ENCODE results near the gene PLCB3.
"Not testable (repeated sequence)": the region's sequence is repeated elsewhere in the genome, so short reads cannot be mapped to it uniquely, and the experiment has no call there.

PLCB3 gene

GRCh38 chr11:64244966-64245365, 6.4 kb upstream of the PLCB3 start:
- no peak for DNase-seq (ENCODE audit: low read depth in 1 of 2, low spot score in 1 of 2)
- Histone ChIP-seq H3K27ac (replicated peaks) (peak overlapping the region; percentile 93), H3K27me3 (ENCODE audit: insufficient read depth, poor library complexity, severe bottlenecking) (no peaks in the 10 kb centered on the region), H3K4me3 (replicated peaks; ENCODE audit: insufficient read depth, low read length) (peak overlapping the region; percentile 81)
- TF ChIP-seq CTCF (IDR thresholded peaks at IDR 0.05; ENCODE audit: insufficient read depth, low read length) = no peak
- TF ChIP-seq, protein P1, sequence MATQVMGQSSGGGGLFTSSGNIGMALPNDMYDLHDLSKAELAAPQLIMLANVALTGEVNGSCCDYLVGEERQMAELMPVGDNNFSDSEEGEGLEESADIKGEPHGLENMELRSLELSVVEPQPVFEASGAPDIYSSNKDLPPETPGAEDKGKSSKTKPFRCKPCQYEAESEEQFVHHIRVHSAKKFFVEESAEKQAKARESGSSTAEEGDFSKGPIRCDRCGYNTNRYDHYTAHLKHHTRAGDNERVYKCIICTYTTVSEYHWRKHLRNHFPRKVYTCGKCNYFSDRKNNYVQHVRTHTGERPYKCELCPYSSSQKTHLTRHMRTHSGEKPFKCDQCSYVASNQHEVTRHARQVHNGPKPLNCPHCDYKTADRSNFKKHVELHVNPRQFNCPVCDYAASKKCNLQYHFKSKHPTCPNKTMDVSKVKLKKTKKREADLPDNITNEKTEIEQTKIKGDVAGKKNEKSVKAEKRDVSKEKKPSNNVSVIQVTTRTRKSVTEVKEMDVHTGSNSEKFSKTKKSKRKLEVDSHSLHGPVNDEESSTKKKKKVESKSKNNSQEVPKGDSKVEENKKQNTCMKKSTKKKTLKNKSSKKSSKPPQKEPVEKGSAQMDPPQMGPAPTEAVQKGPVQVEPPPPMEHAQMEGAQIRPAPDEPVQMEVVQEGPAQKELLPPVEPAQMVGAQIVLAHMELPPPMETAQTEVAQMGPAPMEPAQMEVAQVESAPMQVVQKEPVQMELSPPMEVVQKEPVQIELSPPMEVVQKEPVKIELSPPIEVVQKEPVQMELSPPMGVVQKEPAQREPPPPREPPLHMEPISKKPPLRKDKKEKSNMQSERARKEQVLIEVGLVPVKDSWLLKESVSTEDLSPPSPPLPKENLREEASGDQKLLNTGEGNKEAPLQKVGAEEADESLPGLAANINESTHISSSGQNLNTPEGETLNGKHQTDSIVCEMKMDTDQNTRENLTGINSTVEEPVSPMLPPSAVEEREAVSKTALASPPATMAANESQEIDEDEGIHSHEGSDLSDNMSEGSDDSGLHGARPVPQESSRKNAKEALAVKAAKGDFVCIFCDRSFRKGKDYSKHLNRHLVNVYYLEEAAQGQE (IDR thresholded peaks at IDR 0.05; ENCODE audit: insufficient replicate concordance, low read depth) = no peak
- no peak for TF ChIP-seq GABPA (IDR thresholded peaks at IDR 0.05; ENCODE audit: low read depth)
- no peak for TF ChIP-seq POLR2AphosphoS5 (IDR thresholded peaks at IDR 0.05; ENCODE audit: low read depth)
- TF ChIP-seq SPI1 (IDR thresholded peaks at IDR 0.05; ENCODE audit: borderline replicate concordance, low read depth) = no peak

DNA sequence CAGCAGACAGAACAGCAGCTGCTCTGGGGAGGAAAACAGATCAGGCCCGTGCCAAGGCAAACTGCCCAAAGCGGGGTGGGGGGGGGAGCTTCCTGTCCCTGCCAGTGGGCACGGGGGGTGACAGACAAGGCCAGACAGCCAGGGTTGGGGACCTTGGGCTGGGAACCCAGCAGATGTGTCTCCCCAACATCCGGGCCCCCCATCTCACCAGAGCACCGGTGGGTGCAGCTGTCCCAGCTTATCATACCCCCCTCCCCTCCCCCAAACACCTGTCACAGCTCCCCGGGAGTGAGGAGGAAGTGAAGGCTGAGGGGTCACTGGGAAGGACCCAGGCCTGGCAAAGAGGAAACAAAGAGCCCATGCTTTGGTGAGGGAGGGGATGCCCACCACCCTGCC, 5.9 kb upstream of the PLCB3 start:
- no peaks in the 10 kb centered on the region for H3K27me3 ChIP-seq (ENCODE audit: insufficient read depth, poor library complexity, severe bottlenecking)
- peak overlapping the region; percentile 93 for H3K27ac ChIP-seq (replicated peaks)
- TF ChIP-seq SPI1 (IDR thresholded peaks at IDR 0.05; ENCODE audit: borderline replicate concordance, low read depth) (peak; percentile 61; the same call in 1 of the 2 replicates), POLR2AphosphoS5 (IDR thresholded peaks at IDR 0.05; ENCODE audit: low read depth) (peak; percentile 43; the same call in 1 of the 2 replicates), GABPA (IDR thresholded peaks at IDR 0.05; ENCODE audit: low read depth) (no peak)
- H3K4me3 ChIP-seq (replicated peaks; ENCODE audit: insufficient read depth, low read length) = peak overlapping the region; percentile 81
- DNase-seq (ENCODE audit: low read depth in 1 of 2, low spot score in 1 of 2) = peak in 1 of 2 experiments; percentile 52

DNA sequence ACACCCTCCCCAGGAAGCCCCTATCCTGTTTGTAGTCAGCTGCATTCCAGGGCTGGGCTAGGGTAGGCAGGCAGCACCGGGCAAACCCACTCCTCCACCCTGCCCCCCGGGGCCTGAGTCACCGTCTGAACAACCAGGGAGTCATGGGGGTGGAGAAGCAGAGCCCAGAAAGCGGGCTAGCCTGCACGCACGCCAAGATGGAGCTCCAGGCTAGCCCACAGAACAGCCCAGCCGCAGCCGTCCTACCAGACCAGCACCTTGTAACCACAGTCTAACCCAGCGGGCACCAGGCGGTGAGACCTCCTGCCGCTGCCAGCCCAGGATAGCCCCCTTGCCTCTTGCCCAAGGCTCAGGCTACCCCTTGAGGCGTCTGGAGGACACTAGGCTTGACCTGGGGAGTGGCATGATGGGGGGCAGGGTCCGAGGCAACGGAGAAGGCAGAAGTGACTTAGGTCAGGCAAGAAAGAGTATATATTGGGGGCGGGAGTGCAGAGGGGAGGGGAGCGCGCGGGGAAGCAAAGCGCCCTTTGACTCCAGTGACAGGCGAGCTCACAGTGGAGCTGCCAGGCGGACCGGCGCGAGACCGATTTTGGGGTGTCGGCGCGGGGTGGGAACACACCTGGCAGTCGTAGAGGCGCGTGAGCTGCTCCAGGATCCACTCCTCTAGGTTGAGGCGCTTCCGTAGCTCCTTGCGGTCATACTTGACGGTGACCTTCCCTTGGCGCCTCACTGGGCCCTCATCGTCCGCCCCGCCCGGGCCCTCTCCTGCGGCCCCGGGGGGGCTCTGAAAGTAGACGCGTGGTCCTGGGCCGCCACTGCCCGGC, 5.3 kb upstream of the PLCB3 start:
- DNase-seq (ENCODE audit: low read depth in 1 of 2, low spot score in 1 of 2) = peak in 1 of 2 experiments; percentile 75
- H3K27me3 ChIP-seq (ENCODE audit: insufficient read depth, poor library complexity, severe bottlenecking) = no peaks in the 10 kb centered on the region
- H3K4me3 ChIP-seq (replicated peaks; ENCODE audit: insufficient read depth, low read length) = peak overlapping the region; percentile 81
- H3K27ac ChIP-seq (replicated peaks) = peak overlapping the region; percentile 93
- no peak for TF ChIP-seq GABPA (IDR thresholded peaks at IDR 0.05; ENCODE audit: low read depth)
- peak; percentile 42; the same call in 1 of the 2 replicates for TF ChIP-seq POLR2AphosphoS5 (IDR thresholded peaks at IDR 0.05; ENCODE audit: low read depth)

DNA sequence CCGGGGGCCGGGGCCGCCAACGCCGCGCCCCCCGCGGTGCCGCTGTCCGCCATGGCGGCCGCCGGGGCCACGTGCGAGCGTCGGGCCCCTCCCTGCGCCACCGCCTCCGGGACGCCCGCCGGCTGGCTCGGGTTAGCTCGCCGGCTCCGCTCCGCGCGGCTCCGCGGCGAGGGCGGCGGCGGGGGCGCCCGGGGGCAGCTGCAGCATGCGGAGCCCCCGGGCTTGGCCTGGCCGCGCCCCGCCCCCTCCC, 4.8 kb upstream of the PLCB3 start:
- not testable (repeated sequence) for H3K27me3 ChIP-seq (ENCODE audit: insufficient read depth, poor library complexity, severe bottlenecking); DNase-seq (ENCODE audit: low read depth in 1 of 2, low spot score in 1 of 2)
- H3K4me3 ChIP-seq (replicated peaks; ENCODE audit: insufficient read depth, low read length) = peak overlapping the region; percentile 81
- H3K27ac ChIP-seq (replicated peaks) = peak overlapping the region; percentile 93

DNA sequence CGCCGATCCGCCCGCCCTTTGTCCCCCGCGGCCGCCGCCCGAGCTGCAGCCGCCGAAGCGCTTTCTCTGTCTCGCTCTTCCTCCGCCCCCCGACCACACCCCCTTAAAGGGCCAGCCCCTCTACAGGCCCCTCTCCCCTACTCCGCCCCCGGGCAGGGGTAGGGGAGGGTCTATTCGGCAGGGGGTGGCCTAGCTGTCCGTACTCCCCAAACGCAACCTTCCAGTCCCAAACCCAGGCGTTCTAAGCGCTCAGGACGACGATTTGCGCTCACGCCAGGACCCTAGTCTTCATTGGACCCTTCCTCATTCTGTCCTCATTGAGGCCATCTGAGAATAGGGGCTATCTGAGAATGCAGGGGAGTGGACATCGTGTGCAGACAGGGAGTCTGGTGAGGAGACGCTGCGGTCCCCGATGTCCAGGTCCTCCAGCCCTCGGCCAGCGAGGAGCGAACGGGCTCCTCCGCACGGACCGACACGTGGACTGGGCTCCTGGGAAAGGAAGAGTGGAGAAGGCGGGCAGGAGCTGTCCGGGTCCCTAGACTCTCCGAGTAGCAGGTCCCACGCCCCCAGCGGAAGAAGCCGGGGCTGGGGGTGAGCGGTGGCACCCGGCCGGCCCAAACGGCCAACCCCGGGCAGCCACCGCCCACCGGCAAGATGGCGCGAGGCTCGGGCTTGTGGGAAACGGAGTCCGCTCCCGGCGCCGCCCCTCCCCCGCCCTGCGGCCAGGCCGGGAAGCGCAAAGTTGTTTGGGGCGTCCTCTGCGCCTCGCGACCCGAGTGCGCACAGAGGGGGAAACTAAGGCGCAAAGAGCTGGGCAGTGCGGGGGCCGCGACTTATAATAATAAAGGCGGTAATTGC, 4.2 kb upstream of the PLCB3 start, which contains the start of gene PPP1R14B:
Gene PPP1R14B (minus strand): TSS at position 73 of the 858 bp plus-strand sequence. CDS start 270 bp downstream, outside the sequence.
- Histone ChIP-seq H3K27me3 (ENCODE audit: insufficient read depth, poor library complexity, severe bottlenecking) (no peaks in the 10 kb centered on the region), H3K27ac (replicated peaks) (peak within 1 kb of the TSS; percentile 93), H3K4me3 (replicated peaks; ENCODE audit: insufficient read depth, low read length) (peak within 1 kb of the TSS; percentile 81)
- DNase-seq (ENCODE audit: low read depth in 1 of 2, low spot score in 1 of 2) = peak; percentile 86 to 89
- TF ChIP-seq SPI1 (IDR thresholded peaks at IDR 0.05; ENCODE audit: borderline replicate concordance, low read depth) (no peak; the same call in 1 of the 2 replicates), POLR2AphosphoS5 (IDR thresholded peaks at IDR 0.05; ENCODE audit: low read depth) (no peak; the same call in 1 of the 2 replicates), CTCF (IDR thresholded peaks at IDR 0.05; ENCODE audit: insufficient read depth, low read length) (no peak), GABPA (IDR thresholded peaks at IDR 0.05; ENCODE audit: low read depth) (peak; percentile 64)
- TF ChIP-seq, protein P1 (IDR thresholded peaks at IDR 0.05; ENCODE audit: insufficient replicate concordance, low read depth) = peak; percentile 20

Data from HL-60 (cell line).